GM18907 (cell line): ENCODE results near the gene RAPGEF6.
"Not testable (repeated sequence)": the region's sequence is repeated elsewhere in the genome, so short reads cannot be mapped to it uniquely, and the experiment has no call there.

ENCODE experiments used
- ATAC-seq: cut with Tn5 transposase; IDR thresholded peaks from one replicate; pipeline ENCODE4 v1.9.1; 2021; ENCODE audit warnings: mild to moderate bottlenecking, moderate library complexity; ENCODE audit not compliant: unreplicated experiment

RAPGEF6 gene

DNA sequence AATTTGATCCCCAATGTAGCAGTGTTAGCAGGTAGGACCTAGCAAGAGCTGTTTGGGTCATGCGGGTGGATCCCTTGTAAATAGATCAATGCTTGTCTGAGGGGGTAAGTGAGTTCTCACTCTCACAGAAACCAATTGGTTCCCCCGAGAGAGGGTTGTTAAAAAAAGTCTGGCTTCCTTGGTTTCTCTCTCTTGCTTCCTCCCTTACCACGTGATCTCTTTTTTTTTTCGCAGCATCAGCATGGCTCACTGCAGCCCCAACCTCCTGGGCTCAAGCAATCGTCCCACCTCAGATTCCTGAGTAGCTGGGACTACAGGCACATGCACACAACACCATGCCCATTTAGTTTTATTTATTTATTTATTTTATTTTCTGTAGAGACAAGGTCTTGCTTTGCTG lies 26.4 kb downstream of the RAPGEF6 start:
- no peak for ATAC-seq

DNA sequence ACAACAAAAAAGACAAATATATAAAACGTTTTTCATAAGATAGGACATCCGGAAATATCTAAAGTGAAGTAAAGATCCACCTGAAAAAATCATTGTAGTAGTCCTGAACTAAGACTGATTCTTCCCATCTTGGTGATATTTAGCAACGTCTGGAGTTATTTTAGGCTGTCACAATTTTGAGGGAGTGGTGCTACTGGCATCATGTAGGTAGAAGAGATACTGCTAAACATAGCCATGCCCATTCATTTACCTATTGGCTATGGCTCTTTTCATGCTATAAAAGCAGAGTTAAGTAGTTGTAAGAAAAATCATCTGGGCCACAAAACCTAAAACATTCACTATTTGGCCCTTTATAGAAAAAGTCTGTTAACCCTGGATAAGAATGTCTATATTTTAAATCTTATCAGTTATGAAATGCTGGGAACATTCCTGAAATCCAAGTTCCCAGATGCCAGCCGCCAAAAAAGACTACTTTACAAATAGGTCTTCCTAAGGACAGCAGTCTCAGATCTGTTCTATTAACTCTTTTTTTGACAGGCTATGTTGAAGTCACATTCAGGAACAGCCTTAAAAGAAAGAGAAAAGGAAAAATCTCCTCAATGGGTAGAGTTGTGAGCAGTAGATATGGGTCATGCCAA lies 27.0 kb downstream of the RAPGEF6 start:
- no peak for ATAC-seq

DNA sequence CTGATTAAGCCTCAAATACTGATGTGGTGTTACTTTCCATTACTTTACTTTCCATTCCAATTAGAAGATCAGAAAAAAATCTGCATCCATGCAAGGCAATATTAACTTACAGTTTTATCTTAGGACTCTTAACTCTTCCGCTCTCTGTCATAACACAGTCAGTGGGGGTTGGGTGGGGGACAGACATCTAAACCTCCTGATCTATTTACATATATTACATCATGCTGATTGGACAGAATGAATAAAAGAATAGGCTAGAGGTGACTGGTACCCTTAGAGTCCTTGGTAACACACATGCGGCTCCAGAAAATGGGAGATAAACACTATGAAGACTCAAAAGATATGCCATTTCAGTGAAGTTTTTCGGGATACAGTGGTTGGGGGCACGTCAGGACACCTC lies 27.6 kb downstream of the RAPGEF6 start:
- ATAC-seq = no peak

DNA sequence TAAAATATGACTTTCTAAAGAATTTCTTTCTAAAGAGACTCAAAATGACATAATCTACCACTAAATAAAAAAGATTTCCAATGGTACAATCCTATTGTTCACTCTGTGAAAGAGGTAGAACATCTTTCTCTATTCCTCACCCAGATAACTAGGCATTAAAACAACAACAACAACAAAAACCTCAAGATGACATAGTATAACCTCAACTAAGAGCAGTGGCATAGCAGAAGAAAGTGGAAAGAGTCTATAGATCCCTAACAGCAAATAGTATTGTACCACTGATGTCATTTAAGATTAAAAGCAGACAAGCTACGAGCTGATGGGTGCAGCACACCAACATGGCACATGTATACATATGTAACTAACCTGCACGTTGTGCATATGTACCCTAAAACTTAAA lies 29.9 kb downstream of the RAPGEF6 start:
- no peak for ATAC-seq

DNA sequence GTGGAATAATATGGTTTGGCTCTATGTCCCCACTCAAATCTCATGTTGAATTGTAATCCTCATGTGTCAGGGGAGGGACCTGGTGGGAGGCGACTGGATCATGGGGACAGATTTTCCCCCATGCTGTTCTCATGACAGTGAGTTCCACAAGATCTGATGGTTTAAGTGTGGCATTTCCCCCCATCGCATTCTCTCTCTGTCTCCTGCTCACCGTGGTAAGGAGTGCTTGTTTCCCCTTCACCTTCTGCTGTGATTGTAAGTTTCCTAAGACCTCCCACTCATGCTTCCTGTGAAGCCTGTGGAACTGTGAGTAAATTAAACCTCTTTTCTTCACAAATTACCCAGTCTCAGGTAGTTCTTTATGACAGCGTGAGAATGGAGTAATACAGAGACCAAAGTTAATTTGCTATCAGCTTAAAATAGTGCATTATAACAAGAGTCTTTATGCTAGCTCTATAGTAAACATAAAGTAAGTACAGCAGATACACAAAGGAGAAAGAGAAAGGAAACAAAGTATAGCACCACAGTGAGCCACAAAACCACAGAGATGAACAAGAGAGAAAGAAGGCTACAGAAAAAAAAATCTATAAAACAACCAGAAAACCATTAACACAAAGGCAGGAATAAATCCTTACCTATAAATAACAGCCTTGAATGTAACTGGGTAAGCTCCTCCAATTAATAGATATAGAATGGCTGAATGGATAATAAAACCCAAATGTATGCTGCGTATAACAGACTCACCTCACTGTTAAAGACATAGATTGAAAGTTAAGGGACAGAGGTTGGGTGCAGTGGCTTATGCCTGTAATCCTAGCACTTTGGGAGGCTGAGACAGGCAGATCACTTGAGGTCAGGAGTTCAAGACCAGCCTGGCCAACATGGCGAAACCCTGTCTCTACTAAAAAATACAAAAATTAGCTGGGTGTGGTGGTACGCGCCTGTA lies 39.7 kb downstream of the RAPGEF6 start:
- peak; percentile 70 for ATAC-seq

DNA sequence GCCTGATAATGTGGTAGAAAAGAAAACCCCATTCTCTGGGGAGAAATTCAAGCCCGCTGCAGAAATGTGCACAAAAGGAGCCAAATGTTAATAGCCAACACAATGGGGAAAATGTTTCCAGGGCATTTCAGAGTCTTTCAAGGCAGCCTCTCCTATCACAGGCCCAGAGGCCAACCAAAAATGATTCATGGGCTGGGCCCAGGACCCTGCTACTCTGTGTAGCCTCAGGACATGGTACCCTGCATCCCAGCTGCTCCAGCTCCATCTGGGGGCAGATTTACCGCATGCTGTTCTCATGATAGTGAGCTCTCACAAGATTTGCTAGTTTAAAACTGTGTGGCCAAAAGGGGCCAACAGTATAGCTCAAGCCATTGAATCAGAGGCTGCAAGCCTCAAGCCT lies 41.1 kb downstream of the RAPGEF6 start:
- ATAC-seq = no peak

DNA sequence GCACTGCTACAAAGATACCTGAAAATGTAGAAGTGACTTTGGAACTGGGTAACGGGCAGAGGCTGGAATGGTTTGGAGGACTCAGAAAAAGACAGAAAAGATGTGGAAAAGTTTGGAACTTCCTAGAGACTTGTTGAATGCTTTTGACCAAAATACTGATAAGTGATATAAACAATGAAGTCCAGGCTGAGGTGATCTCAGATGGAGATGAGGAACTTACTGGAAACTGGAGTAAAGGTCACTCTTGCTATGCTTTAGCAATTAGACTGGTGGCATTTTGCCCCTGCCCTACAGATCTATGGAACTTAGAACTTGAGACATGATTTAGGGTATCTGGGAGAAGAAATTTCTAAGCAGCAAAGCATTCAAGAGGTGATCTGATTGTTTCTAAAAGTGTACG lies 41.6 kb downstream of the RAPGEF6 start:
- not testable (repeated sequence) for ATAC-seq

DNA sequence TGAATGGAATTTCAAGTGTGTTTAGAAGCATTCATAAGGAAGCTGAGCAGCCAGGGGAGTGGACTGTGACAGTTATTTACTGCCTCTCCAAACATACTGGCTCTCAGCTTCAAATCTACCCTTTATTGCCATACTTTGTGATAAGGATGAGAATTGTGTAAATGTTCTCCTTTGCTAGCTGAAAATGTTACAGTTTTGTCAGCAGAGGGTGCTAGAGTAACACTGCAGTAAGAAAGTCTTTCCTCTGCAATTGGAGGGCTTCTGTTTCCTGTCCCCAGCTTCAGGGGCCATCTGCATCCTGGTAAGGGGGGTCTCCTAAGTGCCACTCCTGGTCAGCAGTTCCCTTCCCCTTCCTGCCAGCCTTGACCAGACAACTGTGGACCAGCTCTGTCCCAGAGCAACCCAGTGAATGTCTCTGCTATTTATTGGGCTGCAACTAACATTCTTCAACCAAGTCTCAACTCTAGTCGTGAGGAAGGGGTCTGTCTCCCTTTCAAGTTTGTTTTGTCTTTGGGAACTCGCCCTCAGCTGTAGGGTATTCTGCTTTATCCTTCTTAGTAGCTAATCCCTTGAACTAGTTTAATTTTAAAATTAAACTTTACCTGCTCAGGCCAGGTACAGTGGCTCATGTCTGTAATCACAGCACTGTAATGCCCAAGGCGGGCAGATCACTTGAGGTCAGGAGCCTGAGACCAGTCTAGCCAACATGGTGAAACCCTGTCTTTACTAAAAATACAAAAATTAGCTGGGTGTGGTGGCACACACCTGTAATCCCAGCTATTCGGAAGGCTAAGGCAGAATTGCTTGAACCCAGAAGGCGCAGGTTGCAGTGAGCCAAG lies 45.3 kb downstream of the RAPGEF6 start:
- peak; percentile 66 for ATAC-seq

DNA sequence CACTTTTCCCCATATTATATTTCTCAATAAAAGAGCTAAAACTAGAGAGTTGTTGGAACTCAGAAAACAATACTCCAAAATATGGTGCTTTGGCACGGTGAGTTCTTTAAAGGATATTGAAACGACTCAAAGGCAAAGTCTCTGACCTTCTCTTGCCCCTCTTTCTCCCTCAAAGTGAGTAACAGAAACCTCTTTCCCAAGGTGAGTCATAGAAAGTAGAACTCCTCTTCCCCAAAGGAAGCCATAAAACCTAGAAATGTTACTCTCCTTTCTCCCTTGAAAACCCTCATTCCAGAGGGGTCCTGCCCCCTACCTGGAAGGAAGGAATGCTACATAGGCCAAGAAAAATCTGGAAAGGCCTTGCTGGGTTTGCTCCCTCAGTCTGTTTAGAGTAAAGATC lies 47.5 kb downstream of the RAPGEF6 start:
- no peak for ATAC-seq

DNA sequence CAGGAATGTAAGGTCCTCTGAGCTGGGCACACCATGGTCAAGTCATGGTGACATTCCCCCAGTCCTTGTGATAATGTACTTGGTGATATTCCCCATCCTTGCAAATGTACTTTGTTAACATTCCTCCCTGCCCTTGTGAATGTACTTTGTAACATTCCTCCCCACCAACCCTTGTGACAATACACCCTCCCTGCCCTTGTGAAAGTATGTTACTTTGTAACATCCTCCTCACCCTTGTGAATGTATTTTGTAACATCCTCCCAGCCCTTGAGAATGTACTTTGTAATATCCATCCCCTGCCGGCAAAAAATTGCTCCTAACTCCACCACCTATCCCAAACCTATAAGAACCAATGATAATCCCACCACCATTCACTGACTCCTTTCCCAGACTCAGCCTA lies 53.3 kb downstream of the RAPGEF6 start:
- ATAC-seq = no peak

DNA sequence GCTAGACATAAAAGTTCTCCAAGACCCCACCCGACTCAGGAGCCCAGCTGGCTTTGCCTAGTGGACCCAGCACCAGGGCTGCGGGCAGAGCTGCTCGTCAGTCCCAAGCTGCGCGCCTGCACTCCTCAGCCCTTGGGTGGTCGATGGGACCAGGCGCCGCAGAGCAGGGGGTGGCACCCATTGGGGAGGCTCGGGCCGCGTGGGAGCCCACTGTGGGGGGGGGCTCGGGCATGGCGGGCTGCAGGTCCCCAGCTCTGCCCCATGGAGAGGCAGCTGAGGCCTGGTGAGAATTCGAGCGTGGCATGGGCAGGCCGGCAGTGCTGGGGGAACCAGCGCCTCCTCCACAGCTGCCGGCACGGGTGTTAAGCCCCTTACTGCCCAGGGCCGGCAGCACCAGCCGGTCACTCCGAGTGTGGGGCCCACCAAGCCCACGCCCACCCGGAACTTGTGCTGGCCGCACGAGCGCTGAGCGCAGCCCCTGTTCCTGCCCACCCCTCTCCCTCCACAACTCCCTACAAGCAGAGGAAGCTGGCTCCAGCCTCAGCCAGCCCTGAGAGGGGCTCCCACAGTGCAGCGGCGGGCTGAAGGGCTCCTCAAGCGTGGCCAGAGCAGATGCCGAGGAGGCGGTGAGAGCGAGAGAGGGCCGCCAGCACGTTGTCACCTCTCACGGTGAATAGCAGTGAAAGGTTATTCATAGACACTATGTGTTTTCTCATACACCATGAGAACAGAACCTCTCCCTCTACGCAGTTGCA lies 54.9 kb downstream of the RAPGEF6 start:
- no peak for ATAC-seq

DNA sequence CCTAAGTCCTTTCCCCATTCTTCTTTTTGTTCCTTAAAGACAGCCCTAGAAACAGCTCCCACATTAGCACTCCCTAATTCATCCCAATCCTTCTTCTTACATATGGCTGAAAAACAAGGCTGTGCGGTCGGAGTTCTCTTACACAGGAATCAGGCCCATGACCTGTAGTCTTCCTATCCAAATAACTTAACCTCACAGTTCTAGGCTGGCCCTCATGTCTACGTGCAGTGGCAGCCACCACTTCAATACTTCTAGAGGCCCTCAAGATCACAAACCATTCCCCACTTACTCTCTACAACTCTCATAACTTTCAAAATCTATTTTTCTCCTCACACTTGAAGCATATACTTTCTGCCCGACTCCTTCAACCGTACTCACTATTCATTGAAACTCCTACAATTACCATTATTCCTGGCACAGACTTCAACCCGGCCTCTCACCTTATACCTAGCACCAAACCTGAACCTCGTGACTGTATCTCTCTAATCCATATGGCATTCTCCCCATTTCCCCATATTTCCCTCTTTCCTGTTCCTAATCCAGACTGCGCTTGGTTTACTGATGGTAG lies 59.3 kb downstream of the RAPGEF6 start:
- no peak for ATAC-seq

DNA sequence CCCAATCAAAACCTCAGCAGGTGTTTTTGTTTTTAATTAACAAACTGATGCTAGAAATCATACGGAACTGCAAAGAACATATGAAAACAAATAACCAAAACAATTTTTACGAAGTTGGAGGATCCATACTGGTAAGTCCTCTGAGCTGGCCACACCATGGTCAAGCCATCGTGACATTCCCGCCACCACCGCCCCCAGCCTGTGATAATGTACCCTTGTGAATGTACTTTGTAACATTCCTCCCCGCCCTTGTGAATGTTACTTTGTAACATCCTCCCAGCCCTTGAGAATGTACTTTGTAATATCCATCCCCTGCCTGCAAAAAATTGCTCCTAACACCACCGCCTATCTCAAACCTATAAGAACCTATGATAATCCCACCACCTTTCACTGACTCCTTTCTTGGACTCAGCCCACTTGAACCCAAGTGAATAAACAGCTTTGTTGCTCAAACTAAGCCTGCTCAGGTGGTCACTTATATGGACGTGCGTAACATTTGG lies 63.3 kb downstream of the RAPGEF6 start:
- ATAC-seq = no peak

DNA sequence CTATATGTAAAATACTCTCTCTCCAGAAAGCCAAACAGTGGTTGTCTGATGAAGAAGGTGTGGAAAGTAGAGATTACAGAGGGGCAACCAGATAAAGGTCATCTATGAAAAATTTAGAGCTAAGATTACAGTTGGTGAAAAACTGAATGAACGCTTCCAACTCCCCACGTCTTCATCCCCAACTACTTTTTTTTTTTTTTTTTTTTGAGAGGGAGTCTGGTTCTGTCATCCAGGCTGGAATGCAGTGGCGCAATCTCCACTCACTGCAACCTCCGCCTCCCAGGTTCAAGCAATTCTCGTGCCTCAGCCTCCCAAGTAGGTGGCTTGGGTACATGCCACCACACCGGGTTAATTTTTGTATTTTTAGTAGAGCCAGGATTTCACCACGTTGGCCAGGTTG lies 64.3 kb downstream of the RAPGEF6 start:
- ATAC-seq = no peak

DNA sequence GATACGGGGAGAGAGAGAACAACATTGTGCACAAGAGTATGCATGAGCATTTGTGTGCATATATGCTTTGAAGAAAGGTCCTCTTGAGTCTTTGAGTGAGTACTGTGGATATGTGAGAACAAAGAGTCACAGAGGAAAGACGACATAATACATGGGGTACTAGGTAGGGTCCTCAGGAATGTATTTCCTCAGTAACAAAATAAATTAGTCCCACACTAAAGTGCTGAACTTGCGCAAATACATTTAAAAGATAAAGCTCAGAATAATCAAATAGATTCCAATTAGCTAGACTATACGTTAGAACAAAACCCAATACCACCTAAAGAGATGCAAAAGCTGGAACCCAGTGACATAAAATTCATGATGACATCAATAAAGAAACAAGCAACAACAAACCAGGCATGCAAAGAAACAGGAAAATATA lies 70.8 kb downstream of the RAPGEF6 start:
- ATAC-seq = no peak

DNA sequence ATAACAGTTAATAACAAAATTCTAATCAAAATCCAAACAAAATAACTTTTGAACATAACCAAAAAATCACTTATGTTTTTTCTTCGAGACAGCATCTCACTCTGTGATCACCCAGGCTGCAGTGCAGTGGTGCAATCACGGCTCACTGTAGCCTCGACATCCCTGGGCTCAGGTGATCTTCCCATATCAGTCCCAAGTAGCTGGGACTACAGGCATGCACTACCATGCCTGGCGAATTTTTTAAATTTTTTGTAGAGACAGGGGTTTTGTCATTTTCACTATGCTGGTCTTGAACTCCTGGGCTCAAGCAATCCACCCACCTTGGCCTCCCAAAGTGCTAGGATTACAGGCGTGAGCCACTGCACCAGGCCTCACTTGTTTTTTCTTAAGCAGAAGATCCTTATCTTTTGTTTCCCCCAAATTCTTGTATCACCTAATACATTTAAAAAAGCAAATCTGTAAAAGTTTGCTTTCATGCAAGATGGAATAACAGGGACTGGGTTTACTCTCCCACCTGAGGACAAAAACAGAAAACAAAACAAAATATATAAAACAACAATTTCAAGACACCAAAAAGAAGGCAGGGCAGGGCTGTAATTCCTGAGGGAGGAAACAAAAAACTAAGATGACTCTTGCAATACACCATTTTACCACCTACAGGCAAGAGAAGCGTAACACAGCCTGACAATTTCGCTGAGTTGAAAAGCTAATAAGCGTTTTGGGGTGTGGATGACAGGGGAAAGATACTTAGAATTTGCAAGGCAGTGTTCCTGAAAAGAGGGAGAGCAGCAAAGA lies 71.4 kb downstream of the RAPGEF6 start:
- ATAC-seq = no peak

DNA sequence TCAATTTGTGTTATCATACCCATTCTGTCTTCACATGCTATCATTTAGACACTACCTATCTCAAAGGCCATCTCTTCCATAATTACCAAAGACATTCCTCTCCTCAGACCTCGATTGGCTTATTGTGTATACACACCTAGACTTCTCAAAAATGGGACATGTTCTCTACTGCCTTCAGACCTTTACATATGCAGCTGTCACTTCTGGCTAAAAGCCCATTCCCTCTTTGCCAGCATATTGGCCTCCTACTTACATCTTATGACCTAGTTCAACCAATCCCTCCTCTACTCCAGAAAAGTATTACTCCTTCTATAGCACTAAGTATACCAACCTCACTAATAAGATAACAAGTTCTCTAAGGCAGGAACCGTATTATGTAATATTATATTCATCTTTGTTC lies 84.4 kb downstream of the RAPGEF6 start:
- no peak for ATAC-seq

DNA sequence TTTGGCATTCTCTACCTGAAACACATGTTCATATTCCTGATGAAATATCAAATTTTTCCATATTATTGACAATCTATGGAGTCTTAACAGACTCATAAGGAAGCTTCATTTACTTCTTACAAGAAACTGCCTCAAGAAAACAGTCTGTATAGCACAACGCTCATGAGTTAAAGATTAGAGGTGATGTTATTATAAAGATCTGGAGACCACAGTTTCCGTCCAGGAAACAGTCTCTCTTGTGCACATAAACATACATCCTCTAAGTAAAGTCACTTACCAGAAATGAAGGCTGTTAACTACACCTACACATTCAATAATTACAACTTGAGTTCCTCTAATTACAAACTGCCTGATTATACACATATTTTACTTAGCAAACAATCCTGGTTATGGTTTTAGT lies 86.9 kb downstream of the RAPGEF6 start:
- ATAC-seq = peak; percentile 78

DNA sequence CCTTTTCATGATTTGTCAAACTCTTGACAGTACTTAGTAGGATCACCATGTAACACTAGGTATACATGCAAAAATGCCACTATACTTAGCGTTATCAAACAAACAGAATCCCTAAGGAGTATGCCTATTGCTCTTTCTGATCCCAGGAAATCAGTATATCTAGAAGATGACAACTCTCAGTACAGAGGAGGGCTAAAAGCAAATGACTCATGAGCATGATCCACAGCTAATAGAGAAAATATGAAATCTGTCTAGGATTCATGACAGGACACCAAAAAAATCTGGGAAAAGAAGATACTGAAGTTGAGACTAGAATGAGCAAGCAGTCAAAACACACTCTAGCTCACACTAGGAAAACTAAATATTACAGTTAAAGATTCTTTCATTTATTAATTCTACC lies 89.2 kb downstream of the RAPGEF6 start:
- ATAC-seq = no peak
